ENCODE data around the gene DNAH14.

Gene DNAH14

DNA sequence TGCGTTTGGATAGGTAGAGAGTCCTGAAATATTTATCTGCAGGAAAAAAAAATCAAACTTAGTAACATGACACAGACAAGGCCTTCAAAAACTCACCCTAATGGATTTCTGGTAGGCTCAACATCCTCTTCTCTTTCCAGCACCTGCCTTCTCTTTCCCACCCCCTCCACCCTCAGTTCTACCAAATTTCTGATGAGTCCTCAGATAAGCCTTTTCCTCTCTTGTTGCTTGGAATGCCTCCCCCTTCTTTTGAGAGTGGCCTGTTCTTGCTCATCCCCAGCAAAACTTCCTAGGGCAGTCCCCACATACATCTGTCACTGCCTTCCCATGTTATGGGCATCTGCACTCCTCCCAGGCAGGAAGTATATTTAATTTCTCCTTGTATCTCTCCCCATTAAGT, 506.0 kb downstream of the DNAH14 start:
- DNase-seq = no peak

DNA sequence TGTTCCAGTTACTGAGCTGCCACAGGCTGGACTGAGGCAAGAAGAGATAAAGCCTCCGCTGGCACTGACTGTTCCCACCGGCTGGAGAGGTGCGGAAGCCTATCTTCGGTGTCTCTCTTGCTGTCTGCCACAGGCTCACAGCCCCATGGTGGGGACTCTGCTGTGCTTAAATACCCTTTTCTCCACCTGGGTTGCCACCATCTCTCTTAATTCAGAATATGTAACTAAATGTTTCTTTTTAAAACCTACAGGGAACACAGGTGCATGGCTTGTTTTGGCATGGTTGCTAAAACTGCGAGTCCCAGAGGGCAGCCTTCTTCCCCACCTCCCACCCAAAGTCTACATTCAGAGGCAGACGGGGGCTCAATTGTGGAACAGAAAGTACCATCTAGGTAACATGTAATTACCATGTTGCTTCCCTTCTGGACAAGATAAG, 506.5 kb downstream of the DNAH14 start:
- no peak for DNase-seq

DNA sequence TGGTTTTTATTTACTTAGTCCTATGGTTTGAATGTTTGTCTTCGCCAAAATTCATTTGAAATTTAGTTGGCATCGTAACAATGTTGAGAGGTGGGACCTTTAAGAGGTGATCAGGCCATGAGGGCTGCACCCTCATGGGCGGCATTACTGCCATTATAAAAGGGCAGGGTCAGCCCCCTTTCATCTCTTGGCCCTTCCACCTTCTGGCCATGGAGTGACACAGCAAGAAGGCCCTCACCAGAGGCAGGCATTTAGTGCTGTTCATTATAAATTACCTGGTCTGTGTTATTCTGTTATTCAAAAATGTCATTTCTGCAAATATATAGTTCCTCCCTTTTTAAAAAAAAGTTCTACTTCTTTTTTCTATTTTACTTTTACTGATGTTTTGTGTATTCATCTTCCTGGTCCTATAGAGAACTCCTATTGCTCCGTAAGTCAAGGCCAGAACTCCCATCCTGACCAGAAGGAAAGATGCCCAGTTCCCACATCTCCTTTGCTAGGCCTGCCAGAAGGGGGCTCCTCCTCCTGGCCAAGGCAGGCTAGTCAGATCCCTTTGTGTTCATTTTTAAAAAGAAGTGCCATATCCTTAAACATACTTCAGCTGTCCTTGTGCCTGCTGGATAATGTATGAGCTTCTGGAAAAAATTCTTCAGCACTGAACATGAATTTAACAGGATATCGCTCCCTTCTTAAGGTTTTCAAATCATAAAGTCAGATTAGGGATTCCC, 508.4 kb downstream of the DNAH14 start:
- DNase-seq = no peak

- no peak for DNase-seq
Observed at GRCh38 chr1:225440380-225441221, 511.1 kb downstream of the DNAH14 start.

GRCh38 chr1:225441314-225442122, 512.0 kb downstream of the DNAH14 start:
- DNase-seq = no peak

- DNase-seq = no peak
Observed at GRCh38 chr1:225442123-225442505, 512.6 kb downstream of the DNAH14 start.

DNA sequence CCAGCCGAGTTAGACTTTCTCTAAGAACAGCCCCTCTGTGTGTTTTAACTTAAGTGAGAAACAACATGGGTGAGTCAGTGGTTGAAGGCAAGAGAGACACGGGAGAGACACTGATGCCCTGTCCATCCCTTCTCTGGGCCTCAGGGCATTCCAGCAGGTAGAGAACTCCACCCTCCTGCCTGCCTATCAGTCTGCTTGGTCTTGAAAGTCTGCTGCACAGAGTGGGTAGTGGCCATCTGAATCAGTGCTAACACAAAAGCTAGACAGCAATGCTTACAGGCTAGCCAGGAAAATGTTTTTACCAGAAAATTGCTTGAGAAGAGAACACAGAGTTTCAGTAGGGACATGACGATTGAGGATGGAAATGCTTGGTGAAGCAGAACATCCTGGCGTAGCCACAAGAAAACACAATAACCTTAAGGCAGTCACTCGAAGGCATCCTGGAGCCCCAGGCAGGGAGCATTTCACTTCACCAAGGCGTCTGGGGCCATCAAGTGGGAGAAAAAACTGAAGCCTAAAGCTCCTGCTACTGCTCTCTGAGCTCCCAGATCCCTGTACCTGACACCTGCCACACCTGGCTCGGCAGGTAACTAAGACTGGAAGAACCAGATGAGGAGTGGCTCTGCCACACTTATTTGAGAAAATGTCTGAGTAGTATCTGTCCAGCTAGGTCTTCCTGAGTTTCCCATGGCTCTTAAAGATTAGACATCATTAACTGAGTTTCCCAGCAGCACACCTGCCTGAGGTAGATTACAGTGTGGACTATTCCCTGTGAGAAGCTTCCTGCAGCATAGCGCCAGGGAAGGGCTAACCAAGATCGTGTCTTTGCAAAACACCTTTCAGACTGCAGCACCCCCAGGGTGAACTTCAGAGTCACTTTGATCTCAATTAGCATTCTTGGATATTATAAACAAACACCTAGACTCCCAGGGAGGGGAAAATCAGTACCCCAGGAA, 516.4 kb downstream of the DNAH14 start:
- no peak for DNase-seq

GRCh38 chr1:225446595-225446960, 517.1 kb downstream of the DNAH14 start:
- DNase-seq = no peak

DNA sequence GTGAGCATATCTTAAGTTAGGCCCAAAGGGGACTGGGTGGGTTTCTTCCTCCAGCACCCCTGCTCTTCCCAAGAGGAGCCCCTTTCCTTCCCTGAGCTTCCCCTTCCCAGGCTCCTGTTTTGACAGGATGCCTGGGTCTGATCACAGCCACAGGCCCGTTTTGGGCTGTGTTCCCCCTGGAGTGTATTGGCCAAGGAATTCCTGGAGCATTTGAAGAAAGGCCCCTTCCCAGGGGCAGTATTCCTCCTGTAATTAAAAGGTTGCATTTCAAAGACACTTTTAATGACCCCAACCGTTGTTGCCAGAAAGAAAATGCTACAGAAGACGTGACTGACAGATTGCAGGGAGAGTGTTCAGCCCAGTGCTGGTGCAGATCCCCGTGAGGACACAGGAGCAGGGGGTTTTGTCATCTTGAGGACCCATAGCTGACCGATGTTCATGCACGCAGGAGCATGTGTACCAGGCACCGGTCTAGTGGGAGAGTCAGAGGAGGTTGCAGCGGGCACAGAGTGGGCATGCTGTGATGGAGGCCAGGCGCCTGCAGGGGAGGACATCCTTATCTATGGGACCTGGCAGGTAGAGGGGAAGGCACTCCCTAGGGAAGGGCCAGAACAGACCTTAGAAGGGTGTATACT, 517.6 kb downstream of the DNAH14 start:
- DNase-seq = no peak

DNA sequence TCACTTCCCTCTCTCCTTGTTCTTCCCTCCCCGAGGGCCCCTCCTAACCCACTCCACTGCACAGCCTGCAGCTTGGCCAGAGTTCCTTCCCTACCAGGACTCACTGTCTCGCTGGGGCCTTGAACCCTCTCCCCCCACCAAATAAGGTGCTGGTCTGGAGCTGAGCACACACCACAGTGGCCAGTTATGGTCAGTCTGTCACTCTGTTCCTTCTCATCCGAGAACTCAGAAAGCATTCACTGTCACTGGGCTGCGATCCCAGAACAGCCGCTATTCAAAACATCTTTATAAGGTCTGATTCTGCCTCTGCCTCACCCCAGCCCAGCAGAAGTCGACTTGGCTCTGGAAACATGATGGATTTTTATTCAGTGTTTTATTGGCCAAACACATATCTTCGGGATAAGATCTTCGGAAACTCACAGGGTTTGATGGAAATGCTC, 518.2 kb downstream of the DNAH14 start:
- no peak for DNase-seq

DNA sequence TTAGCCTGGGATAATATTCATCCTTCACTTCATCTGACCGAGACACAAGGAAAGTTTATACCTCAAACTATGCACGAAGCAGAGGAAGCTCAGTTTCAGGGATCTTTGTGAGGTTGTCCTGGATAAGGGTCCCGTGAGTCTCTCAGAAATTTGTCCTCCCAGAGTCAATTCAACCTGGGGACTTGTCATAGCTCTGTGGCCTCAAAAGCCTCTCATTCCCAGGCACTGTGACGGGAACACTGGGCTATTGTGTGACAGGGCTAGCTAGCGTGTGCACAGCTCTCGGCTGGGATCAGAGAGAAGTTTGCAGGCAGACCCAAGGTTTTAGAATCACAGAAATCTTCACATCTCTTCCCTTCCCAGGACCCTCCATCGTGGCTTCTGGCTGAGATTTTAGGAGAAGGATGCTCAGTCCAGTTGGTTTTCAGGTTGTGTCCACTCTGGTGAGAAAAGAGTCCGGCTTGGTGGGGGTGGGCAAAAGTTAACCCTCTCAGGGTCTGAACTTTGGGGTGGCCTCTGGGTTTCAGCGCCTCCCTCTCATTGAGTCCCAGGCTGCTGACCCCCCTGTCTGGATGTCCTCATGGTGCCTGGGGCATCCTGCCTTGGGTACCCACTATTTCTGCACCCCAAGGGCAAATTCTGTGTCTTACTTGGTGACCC, 518.8 kb downstream of the DNAH14 start:
- DNase-seq = no peak
